GM12878 (cell line): ENCODE measurements around the gene GLE1. TPM values are rescaled to one million over a fixed set of nuclear protein-coding genes. Genes with fewer than 3 reads are reported as not detected.

ENCODE experiments used
- CREM ChIP-seq: IDR thresholded peaks from 2 replicates; pipeline ENCODE4 v1.6.1; 2014; ENCODE audit warnings: antibody characterized with exemption, low read depth
- CUX1 ChIP-seq: IDR thresholded peaks from 2 replicates; pipeline ENCODE4 v1.6.1; 2012; ENCODE audit warnings: improper control_type of control experiment, low read depth, low read length; ENCODE audit not compliant: insufficient replicate concordance
- FOXM1 ChIP-seq: IDR thresholded peaks from 2 replicates; pipeline ENCODE4 v1.6.1; 2012; ENCODE audit warnings: low read depth, mild to moderate bottlenecking, inconsistent platforms, low read length, moderate library complexity
- IKZF1 ChIP-seq: fragments of 450-650 bp; conservative IDR thresholded peaks from 2 replicates; pipeline ENCODE4 v1.6.1; 2017; ENCODE audit warnings: antibody characterized with exemption, mild to moderate bottlenecking
- LARP7 ChIP-seq: fragments of 450-650 bp; IDR thresholded peaks from 2 replicates; pipeline ENCODE4 v1.6.1; 2017; ENCODE audit warnings: mild to moderate bottlenecking
- MLLT1 ChIP-seq: fragments of 450-650 bp; IDR thresholded peaks from 2 replicates; pipeline ENCODE4 v1.6.1; 2016; ENCODE audit warnings: mild to moderate bottlenecking
- MTA2 ChIP-seq: fragments of 450-650 bp; IDR thresholded peaks from 2 replicates; pipeline ENCODE4 v1.6.1; 2016; ENCODE audit warnings: low read depth, mild to moderate bottlenecking, moderate library complexity
- MXI1 ChIP-seq: fragments of 150-350 bp; IDR thresholded peaks from 2 replicates; pipeline ENCODE4 v1.6.1; 2011; ENCODE audit warnings: low read depth, mild to moderate bottlenecking, inconsistent platforms, low read length, improper control_type of control experiment
- MYB ChIP-seq: fragments of 150-350 bp; IDR thresholded peaks from 2 replicates; pipeline ENCODE4 v1.6.1; 2014; ENCODE audit warnings: mild to moderate bottlenecking, low read depth, low read length, borderline replicate concordance
- NBN ChIP-seq: fragments of 450-650 bp; IDR thresholded peaks from 2 replicates; pipeline ENCODE4 v1.6.1; 2016
- NR2F1 ChIP-seq: fragments of 450-650 bp; conservative IDR thresholded peaks from 2 replicates; pipeline ENCODE4 v1.6.1; 2017; ENCODE audit warnings: mild to moderate bottlenecking
- SMAD5 ChIP-seq: IDR thresholded peaks from 2 replicates; pipeline ENCODE4 v1.6.1; 2016; ENCODE audit warnings: antibody characterized with exemption, low read depth
- SMARCA5 ChIP-seq: fragments of 450-650 bp; IDR thresholded peaks from 2 replicates; pipeline ENCODE4 v1.6.1; 2017; ENCODE audit warnings: mild to moderate bottlenecking
- SRF ChIP-seq, 2 experiments: IDR thresholded peaks; 2 replicates each; pipeline ENCODE4 v1.6.1; 2011; ENCODE audit warnings: low read depth in 2 of 2, low read length in 2 of 2, mild to moderate bottlenecking in 1 of 2, moderate library complexity in 1 of 2
- TAF1 ChIP-seq: IDR thresholded peaks from 2 replicates; pipeline ENCODE4 v1.6.1; 2011; ENCODE audit warnings: mild to moderate bottlenecking, low read depth, low read length, borderline replicate concordance
- TCF3 ChIP-seq: IDR thresholded peaks from 2 replicates; pipeline ENCODE4 v1.6.1; 2012; ENCODE audit warnings: low read depth, mild to moderate bottlenecking, low read length, borderline replicate concordance; ENCODE audit not compliant: insufficient read depth
- ZBTB11 ChIP-seq: fragments of 450-650 bp; formaldehyde crosslinking; IDR thresholded peaks from 2 replicates; pipeline ENCODE4 v1.5.0; 2022; ENCODE audit warnings: mild to moderate bottlenecking, missing genetic modification characterization
- ZBTB33 ChIP-seq: fragments of 450-650 bp; IDR thresholded peaks from 2 replicates; pipeline ENCODE4 v1.6.1; 2017; ENCODE audit warnings: mild to moderate bottlenecking
- polyA plus RNA-seq, 11 experiments: library from polyadenylated mRNA; depleted of rRNA in 4 of 11; unstranded in 6 of 11; stranded (reverse) in 5 of 11; fragments of >200 nt; fragmentation: Nextera tagmentation in 4 of 11; fragmentation: Illumina TruSeq in 1 of 11; extraction: Ambion mirVana in 4 of 11; extraction: Trizol in 1 of 11; gene quantifications; 1 replicate in 1 of 11; 2 replicates in 10 of 11; pipeline versions ENCODE4 v1.2.1 to v1.2.3, GENCODE V29; 2011 to 2016; ENCODE audit warnings: inconsistent platforms in 2 of 11, missing spikeins in 2 of 11, low read depth in 1 of 11
- total RNA-seq, 4 experiments: library from RNA; depleted of rRNA in 3 of 4; stranded (reverse); fragments of >200 nt in 3 of 4; fragmentation: Illumina TruSeq in 1 of 4; extraction: Trizol in 1 of 4; gene quantifications; 2 replicates each; pipeline versions ENCODE4 v1.2.1 to v1.2.3, GENCODE V29; 2013 to 2021

Gene GLE1
- total and polyA plus RNA-seq, 10 of the 15 experiments (the other 5 are each of a cell fraction or from before 2014, with no cell fraction given) = 17.4 to 52.0 (median 37.7) TPM

- TF ChIP-seq ZBTB33 = no peak
- TF ChIP-seq TCF3 = no peak
- no peak for TF ChIP-seq MTA2
- TF ChIP-seq ZBTB11 (CRISPR knock-in tag) = no peak
- TF ChIP-seq SRF (IDR thresholded peaks at IDR 0.05; ENCODE audit: low read depth in 2 of 2, low read length in 2 of 2) = peak in 1 of 2 experiments; percentile 12; a peak in 1 of 4 replicates
- peak; percentile 60 for TF ChIP-seq CREM
- 0 out of 2 replicates have a peak, but pooled peaks have one; percentile 13 for TF ChIP-seq NBN
- TF ChIP-seq CUX1 = no peak
- TF ChIP-seq SMARCA5 = peak; percentile 60; the same call in 1 of the 2 replicates
- peak; percentile 89 for TF ChIP-seq MXI1
- TF ChIP-seq MYB = no peak
- TF ChIP-seq SMAD5 = 0 out of 2 replicates have a peak, but pooled peaks have one; percentile 48
- no peak for TF ChIP-seq MLLT1
- no peak for TF ChIP-seq FOXM1
- TF ChIP-seq NR2F1 = peak; percentile 64
- peak; percentile 52; the same call in 1 of the 2 replicates for TF ChIP-seq TAF1
- TF ChIP-seq IKZF1 = peak; percentile 89
- TF ChIP-seq LARP7 = peak; percentile 40
Observed at GRCh38 chr9:128455849-128456612, 48.5 kb upstream of the GLE1 start, which contains the start of gene ODF2 (continued).
